HL-60 (cell line): Measurements from ENCODE around the gene TACC2.

Experiments used
- GABPA ChIP-seq: IDR thresholded peaks from 2 replicates; pipeline ENCODE4 v1.6.1; 2012; ENCODE audit warnings: low read depth
- POLR2AphosphoS5 ChIP-seq: IDR thresholded peaks from 2 replicates; pipeline ENCODE4 v1.6.1; 2012; ENCODE audit warnings: low read depth
- SPI1 ChIP-seq: IDR thresholded peaks from 2 replicates; pipeline ENCODE4 v1.6.1; 2012; ENCODE audit warnings: low read depth, mild to moderate bottlenecking, borderline replicate concordance
- TF ChIP-seq, protein P1 (sequence below): IDR thresholded peaks from one replicate; pipeline ENCODE4 v1.5.1; 2011; ENCODE audit warnings: low read length, control low read depth, inconsistent platforms; ENCODE audit not compliant: insufficient read depth
- TF ChIP-seq, protein P2 (sequence below): IDR thresholded peaks from 2 replicates; pipeline ENCODE4 v1.6.1; 2012; ENCODE audit warnings: low read depth; ENCODE audit not compliant: insufficient replicate concordance

GRCh38 chr10:122161795-122162194, 172.8 kb downstream of the TACC2 start:
- TF ChIP-seq POLR2AphosphoS5 (no peak), SPI1 (no peak), GABPA (no peak)
- TF ChIP-seq, protein P1, sequence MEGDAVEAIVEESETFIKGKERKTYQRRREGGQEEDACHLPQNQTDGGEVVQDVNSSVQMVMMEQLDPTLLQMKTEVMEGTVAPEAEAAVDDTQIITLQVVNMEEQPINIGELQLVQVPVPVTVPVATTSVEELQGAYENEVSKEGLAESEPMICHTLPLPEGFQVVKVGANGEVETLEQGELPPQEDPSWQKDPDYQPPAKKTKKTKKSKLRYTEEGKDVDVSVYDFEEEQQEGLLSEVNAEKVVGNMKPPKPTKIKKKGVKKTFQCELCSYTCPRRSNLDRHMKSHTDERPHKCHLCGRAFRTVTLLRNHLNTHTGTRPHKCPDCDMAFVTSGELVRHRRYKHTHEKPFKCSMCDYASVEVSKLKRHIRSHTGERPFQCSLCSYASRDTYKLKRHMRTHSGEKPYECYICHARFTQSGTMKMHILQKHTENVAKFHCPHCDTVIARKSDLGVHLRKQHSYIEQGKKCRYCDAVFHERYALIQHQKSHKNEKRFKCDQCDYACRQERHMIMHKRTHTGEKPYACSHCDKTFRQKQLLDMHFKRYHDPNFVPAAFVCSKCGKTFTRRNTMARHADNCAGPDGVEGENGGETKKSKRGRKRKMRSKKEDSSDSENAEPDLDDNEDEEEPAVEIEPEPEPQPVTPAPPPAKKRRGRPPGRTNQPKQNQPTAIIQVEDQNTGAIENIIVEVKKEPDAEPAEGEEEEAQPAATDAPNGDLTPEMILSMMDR, result no peak
- TF ChIP-seq, protein P2, sequence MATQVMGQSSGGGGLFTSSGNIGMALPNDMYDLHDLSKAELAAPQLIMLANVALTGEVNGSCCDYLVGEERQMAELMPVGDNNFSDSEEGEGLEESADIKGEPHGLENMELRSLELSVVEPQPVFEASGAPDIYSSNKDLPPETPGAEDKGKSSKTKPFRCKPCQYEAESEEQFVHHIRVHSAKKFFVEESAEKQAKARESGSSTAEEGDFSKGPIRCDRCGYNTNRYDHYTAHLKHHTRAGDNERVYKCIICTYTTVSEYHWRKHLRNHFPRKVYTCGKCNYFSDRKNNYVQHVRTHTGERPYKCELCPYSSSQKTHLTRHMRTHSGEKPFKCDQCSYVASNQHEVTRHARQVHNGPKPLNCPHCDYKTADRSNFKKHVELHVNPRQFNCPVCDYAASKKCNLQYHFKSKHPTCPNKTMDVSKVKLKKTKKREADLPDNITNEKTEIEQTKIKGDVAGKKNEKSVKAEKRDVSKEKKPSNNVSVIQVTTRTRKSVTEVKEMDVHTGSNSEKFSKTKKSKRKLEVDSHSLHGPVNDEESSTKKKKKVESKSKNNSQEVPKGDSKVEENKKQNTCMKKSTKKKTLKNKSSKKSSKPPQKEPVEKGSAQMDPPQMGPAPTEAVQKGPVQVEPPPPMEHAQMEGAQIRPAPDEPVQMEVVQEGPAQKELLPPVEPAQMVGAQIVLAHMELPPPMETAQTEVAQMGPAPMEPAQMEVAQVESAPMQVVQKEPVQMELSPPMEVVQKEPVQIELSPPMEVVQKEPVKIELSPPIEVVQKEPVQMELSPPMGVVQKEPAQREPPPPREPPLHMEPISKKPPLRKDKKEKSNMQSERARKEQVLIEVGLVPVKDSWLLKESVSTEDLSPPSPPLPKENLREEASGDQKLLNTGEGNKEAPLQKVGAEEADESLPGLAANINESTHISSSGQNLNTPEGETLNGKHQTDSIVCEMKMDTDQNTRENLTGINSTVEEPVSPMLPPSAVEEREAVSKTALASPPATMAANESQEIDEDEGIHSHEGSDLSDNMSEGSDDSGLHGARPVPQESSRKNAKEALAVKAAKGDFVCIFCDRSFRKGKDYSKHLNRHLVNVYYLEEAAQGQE, result no peak
